Motor neuron (in vitro differentiated cells): Measurements from ENCODE around the gene HES4. TPM values are rescaled to one million over a fixed set of nuclear protein-coding genes. Genes with fewer than 3 reads are reported as not detected.

Source experiments
- ATAC-seq, 8 experiments: fragments of 200-7000 bp; cut with Tn5 transposase; replicated peaks in 6 of 8; 2 replicates each; pipeline ENCODE4 v1.8.0; 2021; ENCODE audit warnings: mild to moderate bottlenecking in 8 of 8, moderate library complexity in 8 of 8
- H3K27ac ChIP-seq, 2 donors: fragments of 250-450 bp; sonication (Bioruptor Pico); 2 replicates each; pipeline ENCODE4 v1.9.0; 2021; ENCODE audit warnings: antibody characterized with exemption in 2 of 2, mild to moderate bottlenecking in 2 of 2, moderate library complexity in 1 of 2
- H3K4me1 ChIP-seq, 2 donors: fragments of 250-450 bp; sonication (Bioruptor Pico); replicated peaks in 1 of 2; 2 replicates each; pipeline ENCODE4 v1.6.1; 2021; ENCODE audit warnings: antibody characterized with exemption in 2 of 2, mild to moderate bottlenecking in 2 of 2, moderate library complexity in 1 of 2
- H3K4me3 ChIP-seq, 5 donors: fragments of 250-450 bp; sonication (Bioruptor Pico); 2 replicates each; pipeline ENCODE4 v1.9.0; 2021; ENCODE audit warnings: antibody characterized with exemption in 5 of 5, mild to moderate bottlenecking in 5 of 5, moderate library complexity in 4 of 5
- WGBS, 10 experiments: fragments of 450-650 bp; shearing (Covaris generic); methylation state at CpG; one replicate each; pipeline ENCODE4 v1.0.0; 2022; 5-methylcytosine and 5-hydroxymethylcytosine counted together
- in situ Hi-C, 9 experiments: fragments of 400-800 bp; cut with MboI; loops; one replicate each; pipeline ENCODE4 v1.15.0; 2021; ENCODE audit warnings: low sequenced_read_pairs in 9 of 9, low pct_unique_long_range_greater_than_20kb in 2 of 9; ENCODE audit not compliant: unreplicated experiment in 9 of 9
- total RNA-seq, 8 experiments: library from RNA; unstranded; fragments of 300-600 nt; gene quantifications; 2 replicates each; pipeline versions ENCODE4 v1.2.3 to v1.2.4, GENCODE V29; 2022

HES4 gene
- total RNA-seq, 8 experiments from 2014 or later = 0.45 to 100 (median 43.1) TPM

GRCh38 chr1:950881-951280, 49.0 kb downstream of the HES4 start:
- Histone ChIP-seq H3K27ac (no peak overlapping the region), H3K4me1 (no peaks in the 10 kb centered on the region), H3K4me3 (no peak overlapping the region)
- WGBS, 10 experiments = 92 to 100% (median 96%) methylated on average over 3 to 15 of the region's 23 CpGs; no CpG with 5 or more reads in 6 of the 10 experiments
- ATAC-seq = no peak
- in situ Hi-C loops = no loop called here

GRCh38 chr1:950268-950667, 49.6 kb downstream of the HES4 start:
- 80 to 100% (median 94%) methylated on average over 1 to 8 of the region's 9 CpGs; no CpG with 5 or more reads in 2 of the 10 experiments for WGBS, 10 experiments
- ATAC-seq = no peak
- Histone ChIP-seq H3K27ac (no peak overlapping the region), H3K4me1 (peaks cover 1 to 3% of the 10 kb centered on the region in 2 donors), H3K4me3 (no peak overlapping the region)
- in situ Hi-C loops = no loop called here

Other genes starting within 250 kb of the HES4 start
- 10 to 100 TPM in 3 of 8 experiments, 1 to 10 TPM in 4, under 1 TPM in 1; 0.29 to 30.4 (median 3.2) TPM for gene SAMD11, start 76.2 kb downstream of the HES4 start, total RNA-seq
- gene NOC2L, start 40.8 kb downstream of the HES4 start, total RNA-seq = 100 to 1,000 TPM in 2 of 8 experiments, 10 to 100 TPM in 6; 41.5 to 126 (median 85.5) TPM
- 10 to 100 TPM in 2 of 8 experiments, 1 to 10 TPM in 6; 4.1 to 24.6 (median 7.3) TPM for gene KLHL17, start 39.5 kb downstream of the HES4 start, total RNA-seq
- under 1 TPM in 3 of 8 experiments, not detected in 5; 0.15 to 0.31 (median 0.24) TPM for gene PLEKHN1, start 33.6 kb downstream of the HES4 start, total RNA-seq
- 1 to 10 TPM in 1 of 8 experiments, under 1 TPM in 6, not detected in 1; 0.05 to 1.7 (median 0.20) TPM for gene PERM1, start 18.0 kb downstream of the HES4 start, total RNA-seq
- gene ISG15, start 13.4 kb upstream of the HES4 start, total RNA-seq = 100 to 1,000 TPM in 2 of 8 experiments, 10 to 100 TPM in 6; 18.6 to 398 (median 26.2) TPM
- gene AGRN, start 20.0 kb upstream of the HES4 start, total RNA-seq = 100 to 1,000 TPM in 1 of 8 experiments, 10 to 100 TPM in 7; 27.0 to 120 (median 64.2) TPM
- gene RNF223, start 74.2 kb upstream of the HES4 start, total RNA-seq = under 1 TPM in 4 of 8 experiments, not detected in 4; 0.05 to 0.95 (median 0.13) TPM
- gene C1orf159, start 116.0 kb upstream of the HES4 start, total RNA-seq = 10 to 100 TPM in 3 of 8 experiments, 1 to 10 TPM in 5; 5.8 to 17.9 (median 9.7) TPM
- gene TTLL10, start 173.8 kb upstream of the HES4 start, total RNA-seq = under 1 TPM in 2 of 8 experiments, not detected in 6; 0.43 to 0.59 TPM
- gene TNFRSF18, start 206.5 kb upstream of the HES4 start, total RNA-seq = under 1 TPM in 2 of 8 experiments, not detected in 6; 0.24 to 0.49 TPM
- gene TNFRSF4, start 214.1 kb upstream of the HES4 start, total RNA-seq = under 1 TPM in 6 of 8 experiments, not detected in 2; 0.18 to 1.00 (median 0.25) TPM
- 100 to 1,000 TPM in 3 of 8 experiments, 10 to 100 TPM in 5; 53.9 to 202 (median 76.8) TPM for gene SDF4, start 231.9 kb upstream of the HES4 start, total RNA-seq
- gene B3GALT6, start 232.1 kb upstream of the HES4 start, total RNA-seq = 10 to 100 TPM in 7 of 8 experiments, 1 to 10 TPM in 1; 9.7 to 36.9 (median 19.7) TPM
- 1 to 10 TPM in 6 of 8 experiments, under 1 TPM in 1, not detected in 1; 0.99 to 6.1 (median 1.8) TPM for gene C1QTNF12, start 246.6 kb upstream of the HES4 start, total RNA-seq